Effector memory CD4-positive, alpha-beta T cell (primary cell): ENCODE data around the gene SNRPA.

Experiments used
- DNase-seq, 3 donors: peaks; one replicate each; pipeline ENCODE4 v3.0.0-alpha.2; 2020
- H3K27ac ChIP-seq: 2 replicates; pipeline ENCODE4 v1.7.0; 2013; ENCODE audit warnings: mild to moderate bottlenecking, low read length, moderate library complexity; ENCODE audit not compliant: insufficient read depth, poor library complexity, severe bottlenecking
- H3K27me3 ChIP-seq: replicated peaks from 2 replicates; pipeline ENCODE4 v1.7.0; 2013; ENCODE audit warnings: mild to moderate bottlenecking, low read length; ENCODE audit not compliant: insufficient read depth, control insufficient read depth, poor library complexity, severe bottlenecking
- H3K36me3 ChIP-seq: 2 replicates; pipeline ENCODE4 v1.7.0; 2013; ENCODE audit warnings: mild to moderate bottlenecking, low read length, moderate library complexity; ENCODE audit not compliant: control insufficient read depth, insufficient read depth
- H3K4me1 ChIP-seq: 2 replicates; pipeline ENCODE4 v1.7.0; 2013; ENCODE audit warnings: low read length, mild to moderate bottlenecking; ENCODE audit not compliant: control insufficient read depth, insufficient read depth, poor library complexity, severe bottlenecking
- H3K4me3 ChIP-seq: 2 replicates; pipeline ENCODE4 v1.7.0; 2013; ENCODE audit warnings: low read length, low read depth, mild to moderate bottlenecking; ENCODE audit not compliant: insufficient read depth, poor library complexity, severe bottlenecking
- H3K9me3 ChIP-seq: 2 replicates; pipeline ENCODE4 v1.7.0; 2013; ENCODE audit warnings: mild to moderate bottlenecking, low read length, moderate library complexity; ENCODE audit not compliant: control insufficient read depth

SNRPA gene

DNA sequence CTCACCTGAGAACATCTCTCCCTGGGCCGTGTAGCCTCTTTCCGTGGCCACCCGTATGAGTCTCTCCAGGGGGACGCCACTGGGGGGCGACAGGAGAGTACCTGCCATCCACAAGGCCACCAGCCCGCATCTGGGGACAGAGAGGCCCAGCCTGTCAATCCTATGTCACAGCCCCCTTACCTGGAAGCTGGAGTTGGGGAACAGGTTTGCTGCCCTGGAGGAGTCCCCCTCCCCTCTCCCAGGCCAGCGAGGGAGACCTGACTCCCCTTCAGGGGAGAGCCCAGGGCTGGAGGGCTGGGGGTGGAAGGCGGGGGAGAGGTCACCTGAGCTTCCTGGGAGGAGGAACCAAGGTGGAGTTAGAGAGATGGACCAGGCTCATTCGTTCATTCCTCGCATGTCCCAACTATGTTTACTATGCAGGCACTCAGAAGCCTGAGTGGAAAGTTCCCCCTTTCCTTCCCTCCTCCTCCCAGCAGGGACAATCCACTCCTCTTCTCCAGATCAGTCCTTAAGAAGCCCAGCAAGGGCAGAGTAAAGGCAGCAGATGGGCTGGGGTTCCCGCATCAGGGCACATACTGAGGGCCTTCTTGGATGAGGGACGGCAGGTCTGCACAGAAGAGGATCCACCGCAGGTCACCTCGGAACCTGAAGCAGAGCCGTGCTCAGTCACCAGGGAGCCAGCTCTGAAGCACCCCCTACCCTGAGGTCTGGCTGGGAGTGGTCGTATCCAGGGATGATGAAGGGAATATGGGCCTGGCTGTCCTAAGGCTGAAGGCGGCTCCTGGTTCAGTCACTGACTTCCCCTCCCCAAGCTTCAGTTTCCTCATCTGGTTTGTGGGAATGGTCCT is 6.2 kb upstream of the SNRPA start:
- Histone ChIP-seq H3K36me3 (peaks cover 3% of the 10 kb centered on the region), H3K27me3 (no peaks in the 10 kb centered on the region), H3K4me1 (peaks cover 2% of the 10 kb centered on the region), H3K9me3 (no peaks in the 10 kb centered on the region), H3K4me3 (no peak overlapping the region), H3K27ac (no peak overlapping the region)
- DNase-seq = no peak

DNA sequence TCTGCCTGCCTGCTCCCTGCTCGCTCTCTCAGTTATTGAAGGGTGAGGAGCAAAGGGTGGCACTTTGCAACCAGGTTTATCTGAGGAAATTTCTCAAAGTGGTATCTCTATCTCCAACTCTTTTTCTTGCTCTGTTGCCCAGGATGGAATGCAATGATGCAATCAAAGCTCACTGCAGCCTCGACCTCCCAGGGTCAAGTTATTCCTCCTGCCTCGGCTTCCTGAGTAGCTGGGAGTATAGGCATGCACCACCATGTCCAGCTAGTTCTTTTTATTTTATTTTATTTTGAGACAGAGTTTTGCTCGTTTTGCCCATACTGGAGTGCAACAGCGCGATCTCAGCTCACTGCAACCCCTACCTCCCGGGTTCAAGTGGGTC is 5.6 kb upstream of the SNRPA start:
- Histone ChIP-seq H3K27ac (no peak overlapping the region), H3K9me3 (no peaks in the 10 kb centered on the region), H3K4me1 (peaks cover 6% of the 10 kb centered on the region), H3K36me3 (no peaks in the 10 kb centered on the region), H3K4me3 (no peak overlapping the region), H3K27me3 (no peaks in the 10 kb centered on the region)
- no peak for DNase-seq

DNA sequence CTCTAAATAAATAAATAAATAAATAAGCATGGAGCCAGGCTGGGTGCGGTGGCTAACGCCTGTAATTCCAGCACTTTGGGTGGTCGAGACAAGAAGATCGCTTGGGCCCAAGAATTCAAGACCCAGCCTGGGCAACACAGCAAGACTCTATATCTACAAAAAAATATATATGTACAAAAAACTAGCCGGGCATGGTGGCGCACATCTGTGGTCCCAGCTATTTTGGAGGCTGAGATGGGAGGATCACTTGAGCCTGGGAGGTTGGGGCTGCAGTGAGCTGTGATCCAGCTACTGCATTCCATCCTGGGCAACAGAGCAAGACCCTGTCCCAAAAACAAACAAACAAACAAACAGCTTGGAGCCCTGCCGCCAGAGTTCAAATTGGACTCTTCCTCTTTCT is 3.5 kb upstream of the SNRPA start:
- H3K27ac ChIP-seq = no peak overlapping the region
- H3K27me3 ChIP-seq = no peaks in the 10 kb centered on the region
- H3K36me3 ChIP-seq = no peaks in the 10 kb centered on the region
- DNase-seq = no peak
- H3K9me3 ChIP-seq = no peaks in the 10 kb centered on the region
- peaks cover 16% of the 10 kb centered on the region for H3K4me1 ChIP-seq
- H3K4me3 ChIP-seq = no peak overlapping the region

DNA sequence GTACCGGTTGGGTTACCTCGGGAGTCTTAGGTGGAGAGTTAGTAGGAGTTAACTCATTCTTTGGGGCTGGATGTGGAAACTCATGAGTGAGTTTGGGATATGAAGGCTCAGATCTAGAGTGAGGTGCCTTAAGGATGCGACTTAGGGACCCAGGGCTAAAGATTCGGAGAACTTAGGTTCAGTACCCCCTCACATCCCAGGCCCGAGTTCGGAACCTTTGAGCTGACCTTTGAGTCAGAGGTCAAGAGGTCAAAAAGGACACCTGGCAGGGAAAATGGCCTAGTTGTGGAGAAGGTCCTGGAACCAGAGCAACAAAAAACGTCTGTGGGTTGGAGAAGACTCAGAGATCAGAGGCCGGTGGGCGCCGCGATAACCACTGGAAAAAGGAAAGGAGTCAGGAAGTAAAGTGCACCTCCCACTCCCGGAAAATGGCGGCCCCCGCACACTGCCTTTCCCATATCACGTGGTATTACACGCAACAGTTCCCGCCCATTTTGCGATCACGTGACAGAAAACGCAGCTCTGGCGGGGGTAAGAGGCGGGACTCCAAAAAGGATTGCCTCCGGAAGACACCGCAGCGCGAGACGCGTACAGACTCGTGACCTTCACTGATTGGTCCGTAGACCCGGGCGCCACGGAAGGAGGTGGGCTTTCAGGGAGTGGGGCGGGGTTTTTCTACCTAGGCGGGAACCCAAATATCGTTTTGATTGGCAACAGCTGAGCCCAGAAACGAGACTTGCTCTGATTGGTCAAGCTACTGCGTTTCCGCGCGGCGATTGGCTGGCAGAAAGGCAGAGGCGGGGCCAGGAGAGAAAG is 737 bp upstream of the SNRPA start, which contains the start of gene ACTMAP:
Gene ACTMAP, minus strand, starts transcription at position 420 of the 816 bp plus-strand sequence. CDS start 674 bp downstream, outside the sequence.
- peak within 1 kb of the TSS; percentile 76 for H3K4me3 ChIP-seq
- H3K36me3 ChIP-seq = no peaks in the 10 kb centered on the region
- peaks cover 33% of the 10 kb centered on the region for H3K4me1 ChIP-seq
- no peaks in the 10 kb centered on the region for H3K27me3 ChIP-seq
- peak; percentile 99 to 100 (median 100) for DNase-seq
- H3K9me3 ChIP-seq = no peaks in the 10 kb centered on the region
- peak within 1 kb of the TSS; percentile 89 for H3K27ac ChIP-seq

- peak overlapping the region; percentile 89 for H3K27ac ChIP-seq
- H3K4me1 ChIP-seq = peaks cover 48% of the 10 kb centered on the region
- no peaks in the 10 kb centered on the region for H3K9me3 ChIP-seq
- H3K36me3 ChIP-seq = peaks cover 16% of the 10 kb centered on the region
- no peak for DNase-seq
- peak overlapping the region; percentile 76 for H3K4me3 ChIP-seq
- no peaks in the 10 kb centered on the region for H3K27me3 ChIP-seq
Measured at GRCh38 chr19:40752257-40752781, 1.3 kb downstream of the SNRPA start.

DNA sequence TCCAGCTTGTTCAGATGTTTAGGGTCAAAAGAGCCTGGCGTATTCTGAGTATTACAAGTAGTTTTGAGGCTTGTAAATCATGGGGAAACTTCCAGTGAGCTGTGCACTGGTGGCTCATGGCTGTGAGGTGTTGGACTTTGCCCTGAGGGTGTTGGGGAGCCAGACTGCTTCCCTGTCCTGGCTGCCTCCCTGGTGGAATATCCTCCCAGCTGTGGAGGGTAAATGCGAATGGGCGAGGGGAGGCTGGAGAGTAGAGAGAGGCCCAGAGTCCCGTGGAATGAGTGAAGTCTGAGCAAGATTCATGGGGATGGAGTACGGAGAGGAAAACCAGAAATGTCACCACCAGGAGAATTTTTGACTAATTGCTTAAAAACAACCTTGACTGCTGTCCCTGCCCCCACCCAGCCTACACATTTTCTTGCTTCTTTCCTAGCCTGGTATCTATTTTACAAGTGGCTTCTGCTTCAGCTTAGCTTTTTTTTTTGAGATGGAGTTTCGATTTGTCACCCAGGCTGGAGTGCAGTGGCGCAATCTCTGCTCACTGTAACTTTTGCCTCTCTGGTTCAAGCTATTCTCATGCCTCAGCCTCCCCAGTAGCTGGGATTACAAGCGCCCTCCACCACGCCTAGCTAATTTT is 3.7 kb downstream of the SNRPA start:
- peak overlapping the region; percentile 45 for H3K27ac ChIP-seq
- H3K36me3 ChIP-seq = peaks cover 35% of the 10 kb centered on the region
- no peaks in the 10 kb centered on the region for H3K9me3 ChIP-seq
- no peak for DNase-seq
- H3K4me1 ChIP-seq = peaks cover 47% of the 10 kb centered on the region
- H3K4me3 ChIP-seq = peak overlapping the region; percentile 13
- H3K27me3 ChIP-seq = no peaks in the 10 kb centered on the region

DNA sequence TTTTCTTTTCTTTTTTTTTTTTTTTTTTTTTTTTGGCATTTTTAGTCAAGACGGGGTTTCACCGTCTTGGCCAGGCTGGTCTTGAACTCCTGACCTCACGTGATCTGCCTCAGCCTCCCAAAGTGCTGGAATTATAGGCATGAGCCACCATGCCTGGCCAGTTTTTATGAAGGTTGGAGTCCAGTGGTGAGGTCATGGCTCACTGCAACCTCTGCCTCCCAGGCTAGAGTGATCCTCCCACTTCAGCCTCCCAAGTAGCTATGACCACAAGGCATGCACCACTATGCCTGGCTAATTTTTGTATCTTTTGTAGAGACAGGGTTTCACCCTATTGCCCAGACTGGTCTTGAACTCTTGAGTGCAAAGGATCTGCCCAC is 4.2 kb downstream of the SNRPA start:
- Histone ChIP-seq H3K27ac (peak overlapping the region; percentile 45), H3K9me3 (no peaks in the 10 kb centered on the region), H3K4me1 (peaks cover 42% of the 10 kb centered on the region), H3K27me3 (no peaks in the 10 kb centered on the region), H3K4me3 (peak overlapping the region; percentile 13), H3K36me3 (peaks cover 40% of the 10 kb centered on the region)
- DNase-seq = no peak

- H3K36me3 ChIP-seq = peaks cover 45% of the 10 kb centered on the region
- no peaks in the 10 kb centered on the region for H3K9me3 ChIP-seq
- no peaks in the 10 kb centered on the region for H3K27me3 ChIP-seq
- peaks cover 42% of the 10 kb centered on the region for H3K4me1 ChIP-seq
- H3K27ac ChIP-seq = no peak overlapping the region
- no peak for DNase-seq
- no peak overlapping the region for H3K4me3 ChIP-seq
Measured at GRCh38 chr19:40755791-40756190, 4.8 kb downstream of the SNRPA start.

DNA sequence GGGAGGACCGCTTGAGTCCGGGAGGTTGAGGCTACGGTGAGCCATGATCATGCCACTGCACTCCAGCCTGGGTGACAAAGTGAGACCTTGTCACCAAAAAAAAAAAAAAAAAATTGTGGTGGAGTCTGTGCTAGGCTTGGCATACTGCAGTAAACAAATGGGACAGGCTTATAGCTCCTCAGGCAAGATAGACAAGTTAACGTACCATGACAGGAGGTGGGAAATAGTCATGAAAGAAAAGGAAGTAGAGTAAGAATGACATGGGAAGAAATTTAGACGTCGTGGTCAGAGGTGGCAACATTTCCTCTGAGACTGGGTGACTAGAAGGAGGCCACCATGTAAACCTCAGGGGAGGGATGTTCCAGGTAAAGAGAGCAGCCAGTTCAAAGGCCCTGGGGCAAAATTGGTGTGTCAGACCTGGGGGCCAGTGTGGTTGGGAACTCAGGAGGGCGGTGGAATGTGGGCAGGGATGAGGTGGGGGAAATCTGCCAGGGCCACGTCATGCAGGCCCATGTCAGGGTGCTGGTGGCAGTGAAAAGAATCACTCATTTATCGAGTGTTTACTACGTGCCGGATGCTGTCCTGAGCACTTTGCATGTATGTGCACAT is 5.6 kb downstream of the SNRPA start:
- Histone ChIP-seq H3K36me3 (peaks cover 53% of the 10 kb centered on the region), H3K4me3 (no peak overlapping the region), H3K27me3 (no peaks in the 10 kb centered on the region), H3K27ac (no peak overlapping the region), H3K9me3 (no peaks in the 10 kb centered on the region), H3K4me1 (peaks cover 38% of the 10 kb centered on the region)
- peak in 2 of 3 donors; percentile 17 to 37 for DNase-seq
